Stimulated activated CD4-positive, alpha-beta T cell treated with anti-CD3 and anti-CD28 coated beads, Interleukin-12 subunit alpha, Interleukin-12 subunit beta, amount 100 ng/mL, for 48 hours (primary cell): Measurements from ENCODE around the gene GRPEL1.

Source experiments
- DNase-seq, 3 donors: peaks; one replicate each; pipeline ENCODE4 v3.0.0-alpha.2; 2020; ENCODE audit warnings: low read depth in 2 of 3, low spot score in 1 of 3

The GRPEL1 gene

DNA sequence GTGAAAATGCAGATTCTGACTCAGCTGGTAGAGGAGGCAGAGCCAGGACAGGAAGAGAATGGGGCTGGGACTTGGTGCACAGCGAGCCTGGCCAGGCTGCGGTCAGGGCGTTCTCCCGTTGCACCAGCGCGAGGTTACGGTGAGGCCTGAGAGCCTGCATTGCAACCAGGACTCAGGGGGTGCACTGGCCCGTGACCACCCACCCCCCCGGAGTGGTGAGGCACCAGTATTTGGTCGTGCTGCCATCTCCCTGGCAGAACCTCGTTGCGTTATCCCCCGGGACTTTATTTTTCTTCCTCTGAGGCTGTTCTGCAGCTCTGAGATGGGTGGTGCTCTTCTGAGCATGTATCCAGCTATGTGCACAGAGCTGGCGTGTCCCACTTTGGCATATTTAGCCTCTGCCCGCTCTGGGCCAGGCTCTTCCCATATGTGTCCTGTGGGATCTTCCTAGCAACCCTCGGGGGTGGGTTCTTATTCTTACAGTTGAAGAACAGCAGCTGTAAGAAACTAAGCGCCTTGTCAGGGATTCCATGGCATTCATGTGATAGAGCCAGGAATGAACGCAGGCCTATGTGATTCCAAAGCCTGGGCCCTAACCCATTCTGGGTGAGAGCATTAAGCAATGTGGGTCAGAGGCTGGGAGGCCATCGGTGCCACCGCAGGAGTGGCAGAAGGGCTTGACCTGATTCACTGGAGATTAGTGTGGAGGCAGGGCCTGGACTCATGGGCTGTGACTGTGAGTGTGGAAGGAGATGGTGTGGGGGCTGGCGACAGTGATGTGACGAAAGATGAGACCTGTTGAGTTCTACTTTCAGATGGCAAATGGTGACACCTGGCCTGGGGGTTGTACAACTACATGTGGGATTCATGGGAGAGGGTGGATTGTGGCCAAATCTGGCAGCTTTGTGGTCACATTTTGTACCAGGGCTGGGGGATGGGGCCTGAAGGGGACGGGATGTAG is 21.6 kb downstream of the GRPEL1 start:
- no peak for DNase-seq

DNA sequence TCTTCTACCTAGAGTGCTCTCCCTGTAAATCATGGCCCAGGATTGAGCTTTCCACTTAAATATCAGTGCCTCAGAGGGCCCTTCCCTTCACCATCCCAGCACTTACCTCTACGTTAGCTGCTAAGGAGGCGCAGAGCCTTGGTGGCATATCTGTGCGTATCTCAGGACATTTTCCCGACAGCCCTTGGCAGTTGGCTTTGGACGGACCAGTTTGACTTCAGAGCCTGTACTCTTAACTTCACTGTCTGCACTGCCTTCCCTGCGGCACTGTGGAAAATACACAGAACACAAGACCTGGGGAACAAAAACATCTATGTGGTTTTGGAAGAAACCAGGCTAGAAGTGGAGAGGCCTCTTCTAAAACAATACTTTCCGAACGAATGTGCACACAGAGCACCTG is 22.3 kb downstream of the GRPEL1 start:
- no peak for DNase-seq

DNA sequence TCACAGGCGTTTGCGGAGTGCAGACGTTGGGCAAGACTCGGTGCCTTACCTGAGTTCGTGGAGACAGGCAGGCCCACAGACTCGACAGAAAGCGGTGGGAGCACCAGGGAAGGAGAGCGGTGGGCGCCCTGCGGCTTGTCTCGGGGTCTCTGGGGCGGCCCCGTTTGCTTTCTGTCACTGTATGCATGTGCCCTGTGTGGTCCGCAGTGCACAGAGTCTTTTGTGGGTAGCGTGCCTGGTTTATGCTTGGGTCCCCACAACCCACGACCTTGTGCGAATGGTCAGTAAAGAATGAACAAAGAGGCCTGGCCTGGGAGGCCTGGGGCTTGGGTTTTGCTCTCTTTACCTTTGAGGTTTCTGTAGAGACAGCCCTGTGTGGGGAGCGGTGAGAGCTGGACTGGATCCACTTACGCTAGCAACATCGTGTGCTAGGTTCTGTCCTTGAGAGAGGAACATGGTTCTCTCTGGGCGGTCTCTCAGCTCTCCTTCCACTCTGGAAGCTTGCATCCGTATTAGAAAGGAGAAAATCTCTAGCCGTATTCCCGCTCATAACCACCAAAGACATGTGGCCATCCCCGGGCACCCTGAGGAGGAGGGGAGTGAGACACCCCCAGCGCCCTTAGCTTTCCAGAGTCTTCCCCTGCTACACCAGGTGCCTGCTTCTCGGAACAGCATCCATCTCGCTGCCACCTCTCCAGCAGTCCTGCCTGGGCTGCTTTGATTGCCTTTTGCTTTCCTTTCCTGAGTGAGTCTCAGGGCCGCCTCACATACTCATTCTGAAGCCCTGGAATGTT is 23.5 kb downstream of the GRPEL1 start:
- DNase-seq = no peak

DNA sequence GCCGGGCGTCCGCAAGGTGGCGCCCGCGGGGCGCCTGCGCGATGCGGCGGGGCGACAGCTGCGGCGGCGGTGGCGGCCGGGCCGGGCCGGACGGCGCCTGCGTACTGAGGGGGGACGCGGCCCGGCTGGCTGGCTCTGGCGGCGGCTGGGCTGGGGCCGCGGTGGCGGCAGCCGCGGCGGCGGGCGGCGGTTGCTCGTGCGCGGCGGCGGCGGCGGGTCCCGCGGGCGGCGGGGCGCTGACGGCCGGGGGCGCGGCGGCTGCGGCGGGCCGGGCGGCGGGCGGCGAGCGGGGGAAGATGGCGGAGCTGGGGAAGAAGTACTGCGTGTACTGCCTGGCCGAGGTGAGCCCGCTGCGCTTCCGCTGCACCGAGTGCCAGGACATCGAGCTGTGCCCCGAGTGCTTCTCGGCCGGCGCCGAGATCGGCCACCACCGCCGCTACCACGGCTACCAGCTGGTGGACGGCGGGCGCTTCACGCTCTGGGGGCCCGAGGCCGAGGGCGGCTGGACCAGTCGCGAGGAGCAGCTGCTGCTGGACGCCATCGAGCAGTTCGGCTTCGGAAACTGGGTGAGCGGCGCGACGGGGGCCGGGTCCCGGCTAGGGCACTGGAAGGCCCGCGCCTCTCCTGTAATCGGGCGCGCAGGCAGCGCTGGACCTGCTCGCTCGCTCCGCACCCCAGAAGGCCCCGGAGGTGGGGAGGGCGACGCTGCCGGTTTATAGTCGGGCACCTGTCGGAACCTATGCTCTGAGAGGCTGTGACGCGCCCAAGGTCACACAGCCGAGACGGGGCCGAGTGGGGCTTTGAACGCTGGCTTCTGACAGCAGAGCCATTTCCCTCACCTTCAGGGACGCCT is 24.4 kb downstream of the GRPEL1 start, which contains the start of gene TADA2B:
TADA2B (plus strand) TSS at position 89 of the 853 bp plus-strand sequence; CDS start at position 297, 208 bp downstream.
- DNase-seq = peak in 2 of 3 donors; percentile 22 to 42

GRCh38 chr4:7042503-7043283 is 25.2 kb downstream of the GRPEL1 start:
- DNase-seq = peak; percentile 77 to 94 (median 90)

GRCh38 chr4:7041801-7042502 is 25.9 kb downstream of the GRPEL1 start:
- DNase-seq = no peak

DNA sequence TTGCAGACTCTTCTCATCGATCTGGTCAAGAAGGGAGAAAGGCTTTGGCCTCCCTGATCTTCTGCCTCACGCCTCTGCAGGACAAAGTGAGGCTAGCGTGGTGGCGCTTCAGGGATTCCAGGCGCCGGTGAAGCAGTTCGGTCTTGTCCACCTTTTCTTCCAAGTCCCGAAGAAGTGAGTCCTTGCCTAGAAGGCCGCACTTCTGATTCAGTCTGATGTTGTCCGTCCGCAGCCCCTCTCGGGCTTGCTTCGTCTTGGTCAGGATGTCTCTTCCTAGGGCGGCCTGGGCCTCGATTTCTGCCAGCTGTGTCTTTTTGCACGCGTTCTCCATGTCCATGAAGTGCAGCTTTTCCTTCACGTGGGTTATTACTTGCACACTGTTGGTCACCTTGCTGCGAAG is 26.6 kb downstream of the GRPEL1 start:
- DNase-seq = no peak

GRCh38 chr4:7040765-7041164 is 27.1 kb downstream of the GRPEL1 start:
- no peak for DNase-seq

DNA sequence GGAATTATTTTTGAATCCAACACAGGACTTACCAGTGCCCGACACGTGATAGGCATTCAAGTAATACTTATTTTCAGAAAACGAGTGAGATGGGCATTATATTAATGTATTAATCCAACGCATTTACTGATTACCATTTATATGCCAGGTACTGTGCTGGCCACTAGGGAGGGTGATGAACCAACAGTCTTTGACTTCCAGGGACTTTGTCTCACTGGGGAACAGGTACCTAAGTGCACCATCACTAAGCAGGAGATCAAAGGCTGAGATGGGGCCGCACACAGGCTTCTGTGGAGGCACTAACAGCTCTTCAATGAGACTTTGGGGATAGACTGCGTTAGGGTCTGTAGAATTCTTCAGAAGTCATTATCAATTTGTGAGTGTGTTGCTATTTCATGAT is 30.4 kb downstream of the GRPEL1 start:
- DNase-seq = no peak

DNA sequence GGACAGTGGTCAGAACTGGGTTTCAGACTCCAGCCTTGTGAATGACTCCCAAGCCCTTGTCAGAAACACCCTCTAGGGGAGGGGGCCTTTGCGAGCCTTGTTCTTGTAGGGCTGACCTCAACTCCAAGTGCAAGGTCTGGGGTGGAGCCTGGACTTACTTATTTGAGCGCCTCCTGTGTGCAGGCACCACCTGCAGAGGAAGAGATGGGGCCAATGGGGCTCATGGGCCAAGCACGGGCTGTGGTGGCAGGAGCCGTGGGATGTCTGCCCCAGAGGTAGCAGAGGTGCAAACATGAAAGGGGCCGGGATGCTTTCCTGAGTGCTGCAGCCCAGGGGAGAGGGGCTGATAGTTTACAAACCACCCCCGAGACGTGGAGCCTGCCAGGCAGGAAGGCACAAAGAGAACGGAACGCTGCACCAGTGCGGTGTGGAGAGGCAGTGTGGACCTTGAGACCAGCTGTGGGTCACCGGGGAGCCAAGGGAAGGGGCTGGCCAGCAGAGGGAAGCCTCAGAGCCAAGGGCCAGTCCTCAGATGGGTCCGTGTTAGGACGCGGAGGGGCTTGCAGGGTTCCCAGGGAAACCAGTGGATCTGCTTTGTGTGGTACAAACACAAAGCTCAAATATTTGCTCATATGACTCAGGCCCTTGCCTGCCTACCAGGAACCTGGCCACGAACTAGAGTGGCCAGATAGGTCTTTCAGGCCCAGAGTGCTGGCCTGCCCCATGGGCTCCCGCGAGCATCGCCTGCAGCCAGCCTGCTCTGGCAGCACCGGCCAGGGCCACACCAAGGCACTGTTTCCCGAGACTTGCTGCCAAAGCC is 33.4 kb downstream of the GRPEL1 start:
- no peak for DNase-seq

GRCh38 chr4:7032596-7032995 is 35.3 kb downstream of the GRPEL1 start:
- DNase-seq = no peak

DNA sequence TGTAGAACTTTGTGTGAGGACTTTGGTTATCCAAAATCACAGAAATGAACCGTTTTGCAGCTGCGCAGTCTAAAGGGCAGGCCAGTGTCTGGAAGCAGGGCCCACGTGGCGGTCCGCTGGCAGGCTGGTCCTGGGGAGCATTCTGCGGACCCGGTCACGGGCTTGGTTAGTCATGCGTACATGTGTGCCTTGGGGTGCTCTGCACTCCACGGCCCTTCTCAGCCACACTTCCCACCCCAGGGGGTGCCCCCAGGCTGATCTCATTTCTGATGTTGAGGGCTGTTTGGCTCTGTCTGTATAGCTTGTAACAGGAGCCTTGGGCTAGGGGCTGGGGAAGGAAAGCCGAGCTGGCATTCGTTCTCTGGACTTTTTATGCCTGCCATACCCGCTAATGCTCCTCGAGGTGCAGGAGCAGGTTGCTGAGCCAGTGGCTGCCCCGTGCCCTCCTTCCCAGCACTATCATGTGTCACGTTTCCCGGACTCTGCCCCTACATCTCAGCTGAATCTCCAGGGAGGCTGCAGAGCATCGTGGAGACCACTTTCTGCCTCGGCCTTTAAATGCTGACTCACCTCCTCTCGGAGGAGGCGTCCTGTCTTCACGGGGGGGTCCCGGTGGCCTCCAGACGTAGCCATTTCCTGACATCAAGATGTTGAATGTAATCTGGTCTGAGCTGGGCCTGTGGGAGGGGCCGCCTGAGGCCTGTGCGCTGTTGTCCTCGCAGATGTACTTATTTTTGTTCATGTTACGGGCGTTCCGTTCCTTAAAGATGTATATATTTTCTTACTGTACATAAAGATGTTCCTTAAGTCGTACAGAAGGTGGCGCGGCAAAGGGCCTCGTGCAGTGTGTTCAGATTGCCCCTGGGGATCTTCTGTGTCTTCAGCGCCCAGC is 36.1 kb downstream of the GRPEL1 start:
- no peak for DNase-seq

GRCh38 chr4:7030856-7031255 is 37.0 kb downstream of the GRPEL1 start:
- DNase-seq = no peak

- no peak for DNase-seq
These were observed 37.9 kb downstream of the GRPEL1 start for GRCh38 chr4:7029921-7030320.

DNA sequence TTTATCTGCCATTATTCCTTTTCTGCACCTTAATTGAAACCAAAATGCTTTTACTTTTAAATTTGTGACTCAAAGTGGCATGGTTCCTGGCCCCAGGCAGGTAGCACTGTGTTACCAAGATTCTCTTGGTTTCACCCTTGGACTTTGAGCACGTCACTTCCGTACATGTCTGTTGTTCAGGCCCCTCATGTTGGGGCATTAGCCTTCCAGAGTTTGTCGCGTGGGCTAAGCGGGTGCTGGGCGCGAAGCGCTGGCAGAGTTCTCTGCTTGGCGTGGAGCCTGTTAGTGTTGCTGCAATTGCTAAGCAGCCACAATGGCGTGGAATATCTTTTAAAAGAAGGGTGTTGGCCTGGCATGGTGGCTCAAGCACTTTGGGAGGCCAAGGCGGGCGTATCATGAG is 38.7 kb downstream of the GRPEL1 start:
- DNase-seq = no peak

DNA sequence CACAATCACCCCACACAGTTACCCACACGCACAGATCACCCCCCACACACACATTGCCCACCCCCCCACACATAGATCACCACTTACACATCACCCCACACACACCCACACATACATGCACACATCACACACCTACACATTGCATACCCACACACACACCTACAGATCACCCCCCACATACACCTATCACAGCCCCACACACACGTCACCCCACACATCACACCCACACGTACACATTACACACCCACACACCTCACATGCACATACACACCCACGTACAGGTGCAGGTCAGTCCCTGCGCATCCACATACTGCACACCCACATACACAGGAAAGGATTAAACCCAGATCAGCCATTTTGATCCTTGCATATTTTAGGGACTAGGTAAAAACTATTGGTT is 40.0 kb downstream of the GRPEL1 start:
- DNase-seq = no peak

DNA sequence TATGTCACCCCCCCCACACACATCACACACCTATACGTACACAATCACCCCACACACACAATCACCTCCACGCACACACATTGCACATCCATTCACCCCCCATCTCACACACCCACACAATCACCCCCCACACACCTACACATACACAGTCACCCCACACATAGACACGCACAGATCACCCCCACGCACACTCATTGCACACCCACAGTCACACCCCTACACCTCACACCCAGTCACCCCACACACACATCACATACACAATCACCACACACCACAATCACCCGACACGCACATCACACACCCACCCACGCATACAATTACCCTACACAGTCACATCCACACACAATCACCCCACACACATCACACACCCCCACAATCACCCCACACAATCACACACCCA is 40.6 kb downstream of the GRPEL1 start:
- no peak for DNase-seq

DNA sequence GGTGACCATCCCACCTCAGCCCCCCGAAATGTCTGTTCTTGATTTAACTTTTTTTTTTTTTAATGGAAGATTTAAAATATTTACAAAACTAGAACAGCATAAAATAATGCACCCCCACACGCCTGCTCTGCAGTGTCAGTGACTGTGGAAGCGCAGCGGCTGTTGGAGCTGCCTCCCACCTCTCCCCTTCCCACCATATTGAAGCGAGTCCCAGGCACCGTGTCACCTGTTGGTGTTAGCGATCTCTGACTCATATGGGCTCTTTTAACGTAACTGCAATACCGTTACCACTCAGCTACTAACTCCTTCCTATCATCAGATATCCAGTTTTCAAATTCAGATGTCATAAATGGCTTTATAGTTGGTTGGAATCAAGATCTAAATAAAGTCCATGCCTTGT is 41.8 kb downstream of the GRPEL1 start:
- DNase-seq = no peak
